ENCODE measurements around the gene OBI1. TPM values are rescaled to one million over a fixed set of nuclear protein-coding genes. Genes with fewer than 3 reads are reported as not detected.

OBI1 gene
- total and polyA plus RNA-seq, 2 donors (not counting 3 experiments of a cell fraction or from before 2014, with no cell fraction given): 5.0 to 16.1 TPM

DNA sequence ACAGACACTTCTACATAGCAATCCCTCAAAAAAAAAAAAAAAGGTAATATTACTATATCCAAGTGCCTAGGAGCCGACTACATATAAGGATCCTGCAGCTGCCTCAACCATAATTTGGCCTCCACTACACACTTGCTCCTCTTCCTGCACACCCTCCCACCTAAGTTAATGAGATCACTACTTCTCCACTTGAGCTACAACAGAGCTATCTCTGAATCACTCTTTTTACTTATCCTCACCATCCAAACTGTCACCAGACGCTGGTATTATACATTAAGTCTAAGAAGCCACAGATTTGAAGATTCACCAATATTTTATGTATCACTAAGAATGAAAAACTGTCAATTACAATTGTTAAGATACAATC lies 8.3 kb downstream of the OBI1 start:
- H3K4me2 ChIP-seq (ENCODE audit: insufficient read depth, low read length): peak overlapping the region; percentile 58
- H3K27me3 ChIP-seq (ENCODE audit: control insufficient read depth in 2 of 2, insufficient read depth in 2 of 2, low read length in 2 of 2): no peaks in the 10 kb centered on the region
- no peak overlapping the region for H2AFZ ChIP-seq (ENCODE audit: low read depth, low read length)
- POLR2A ChIA-PET: no interaction called here
- peaks cover 51% of the 10 kb centered on the region for H3K4me1 ChIP-seq (ENCODE audit: control insufficient read depth, extremely low read depth, insufficient read depth, low read length)
- CTCF ChIA-PET: interaction anchor here (1.4 to 1.5 kb wide), 2 partner anchors 34 to 410 kb away, joined by 3 to 5 read pairs; no protein-coding TSS in a partner anchor
- BruUV-seq (replicated peaks): no TSS peak
- dilution Hi-C loops (cut with MboI; ENCODE audit: extremely low pct_ligation_motif_present, low sequenced_read_pairs): no loop called here
- DNase-seq (ENCODE audit: low read depth, low spot score): no peak
- TF ChIP-seq MYC (IDR thresholded peaks at IDR 0.05; ENCODE audit: low read depth, low read length): no peak
- TF ChIP-seq GATA2 (IDR thresholded peaks at IDR 0.05; ENCODE audit: insufficient read depth, insufficient read length, low read depth, low read length): no peak
- TF ChIP-seq FOS (IDR thresholded peaks at IDR 0.05; ENCODE audit: borderline replicate concordance, insufficient read depth, low read length): no peak
- TF ChIP-seq, protein P1, sequence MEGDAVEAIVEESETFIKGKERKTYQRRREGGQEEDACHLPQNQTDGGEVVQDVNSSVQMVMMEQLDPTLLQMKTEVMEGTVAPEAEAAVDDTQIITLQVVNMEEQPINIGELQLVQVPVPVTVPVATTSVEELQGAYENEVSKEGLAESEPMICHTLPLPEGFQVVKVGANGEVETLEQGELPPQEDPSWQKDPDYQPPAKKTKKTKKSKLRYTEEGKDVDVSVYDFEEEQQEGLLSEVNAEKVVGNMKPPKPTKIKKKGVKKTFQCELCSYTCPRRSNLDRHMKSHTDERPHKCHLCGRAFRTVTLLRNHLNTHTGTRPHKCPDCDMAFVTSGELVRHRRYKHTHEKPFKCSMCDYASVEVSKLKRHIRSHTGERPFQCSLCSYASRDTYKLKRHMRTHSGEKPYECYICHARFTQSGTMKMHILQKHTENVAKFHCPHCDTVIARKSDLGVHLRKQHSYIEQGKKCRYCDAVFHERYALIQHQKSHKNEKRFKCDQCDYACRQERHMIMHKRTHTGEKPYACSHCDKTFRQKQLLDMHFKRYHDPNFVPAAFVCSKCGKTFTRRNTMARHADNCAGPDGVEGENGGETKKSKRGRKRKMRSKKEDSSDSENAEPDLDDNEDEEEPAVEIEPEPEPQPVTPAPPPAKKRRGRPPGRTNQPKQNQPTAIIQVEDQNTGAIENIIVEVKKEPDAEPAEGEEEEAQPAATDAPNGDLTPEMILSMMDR (IDR thresholded peaks at IDR 0.05; ENCODE audit: extremely low read depth in 1 of 2, insufficient read depth in 1 of 2, low read depth in 1 of 2, low read length in 2 of 2): no peak
- no peak for TF ChIP-seq JUN (IDR thresholded peaks at IDR 0.05; ENCODE audit: borderline replicate concordance, insufficient read depth, insufficient read length, low read depth)
- TF ChIP-seq, protein P2, sequence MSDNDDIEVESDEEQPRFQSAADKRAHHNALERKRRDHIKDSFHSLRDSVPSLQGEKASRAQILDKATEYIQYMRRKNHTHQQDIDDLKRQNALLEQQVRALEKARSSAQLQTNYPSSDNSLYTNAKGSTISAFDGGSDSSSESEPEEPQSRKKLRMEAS (IDR thresholded peaks at IDR 0.05; ENCODE audit: insufficient read depth, insufficient read length): no peak
- TF ChIP-seq POLR2AphosphoS5 (IDR thresholded peaks at IDR 0.05; ENCODE audit: insufficient read depth, low read depth, low read length): no peak
- TF ChIP-seq POLR2A (IDR thresholded peaks at IDR 0.05; ENCODE audit: low read depth, low read length): no peak
- TF ChIP-seq EZH2 (IDR thresholded peaks at IDR 0.05; ENCODE audit: borderline replicate concordance, low read depth, low read length, severe bottlenecking): no peak
- no peaks in the 10 kb centered on the region for H4K20me1 ChIP-seq (replicated peaks; ENCODE audit: control insufficient read depth, extremely low read depth, insufficient read depth, low read length)
- no peak for FAIRE-seq
- H3K9me3 ChIP-seq (replicated peaks; ENCODE audit: control insufficient read depth, insufficient read depth, low read length): no peaks in the 10 kb centered on the region
- H3K27ac ChIP-seq (ENCODE audit: insufficient read depth, low read depth, low read length): no peak overlapping the region
- no peaks in the 10 kb centered on the region for H3K36me3 ChIP-seq (ENCODE audit: control insufficient read depth in 2 of 2, extremely low read depth in 1 of 2, insufficient read depth in 2 of 2, low read length in 2 of 2)
- no peak overlapping the region for H3K4me3 ChIP-seq (replicated peaks in 1 of 3; ENCODE audit: insufficient read depth in 1 of 3, low read depth in 1 of 3, low read length in 3 of 3)
- intact Hi-C loops (cut with micrococcal nuclease): loop anchor here (2.0 to 10.0 kb wide), 2 partner anchors 52 to 626 kb away; no protein-coding TSS in a partner anchor
- no peaks in the 10 kb centered on the region for H3K9me1 ChIP-seq (replicated peaks; ENCODE audit: control insufficient read depth, extremely low read depth, insufficient read depth, low read length)
- H3K79me2 ChIP-seq (ENCODE audit: control insufficient read depth, insufficient read depth, low read length): peaks cover 97% of the 10 kb centered on the region
- no peak overlapping the region for H3K9ac ChIP-seq (replicated peaks; ENCODE audit: extremely low read depth, insufficient read depth, low read length)
